Hematopoietic multipotent progenitor cell (in vitro differentiated cells): Measurements from ENCODE around the gene KCNB1. TPM values are rescaled to one million over a fixed set of nuclear protein-coding genes. Genes with fewer than 3 reads are reported as not detected.
"Not testable (repeated sequence)": the region's sequence is repeated elsewhere in the genome, so short reads cannot be mapped to it uniquely, and the experiment has no call there.

ENCODE experiments used
- DNase-seq, 3 donors: peaks; one replicate each; pipeline ENCODE4 v3.0.0-alpha.2; 2011 to 2015; ENCODE audit warnings: low read depth in 2 of 3, low spot score in 2 of 3
- total RNA-seq: library from RNA; depleted of rRNA; stranded (reverse); fragments of >200 nt; gene quantifications from one replicate; pipeline ENCODE4 v1.2.3, GENCODE V29; 2012

Gene KCNB1
- total RNA-seq, 1 donor: under 0.01 TPM

DNA sequence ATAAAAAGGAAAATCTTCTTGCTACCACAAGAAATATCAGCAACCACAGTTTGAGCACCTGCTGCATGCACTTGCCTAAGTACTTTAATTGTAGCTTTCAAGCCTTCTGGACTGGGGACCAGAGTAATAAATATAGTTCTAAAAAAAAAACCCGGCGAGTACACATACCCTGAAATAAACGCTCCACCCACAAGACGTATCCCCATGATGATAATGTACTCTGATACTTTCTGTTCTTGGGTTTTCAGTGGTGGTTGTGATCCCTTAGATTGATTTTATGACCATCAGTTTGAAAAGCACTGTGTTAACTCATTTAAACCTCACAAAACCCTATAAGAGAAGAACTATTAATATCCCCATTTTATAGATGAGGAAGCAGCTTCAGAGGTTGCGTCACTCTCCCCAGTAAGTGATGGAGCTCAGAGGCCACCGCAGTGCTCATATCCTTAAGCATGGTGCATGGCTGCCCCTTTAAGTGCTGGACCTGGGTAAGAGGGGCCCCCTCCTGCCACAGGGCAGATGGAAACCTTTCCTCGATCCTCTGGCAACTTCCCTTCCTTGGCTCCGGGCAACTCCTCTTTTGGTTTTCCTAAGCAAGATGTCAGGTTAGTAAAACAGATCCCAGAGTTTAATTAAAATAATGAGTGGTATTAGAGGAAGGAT is 67.3 kb downstream of the KCNB1 start:
- DNase-seq: no peak

DNA sequence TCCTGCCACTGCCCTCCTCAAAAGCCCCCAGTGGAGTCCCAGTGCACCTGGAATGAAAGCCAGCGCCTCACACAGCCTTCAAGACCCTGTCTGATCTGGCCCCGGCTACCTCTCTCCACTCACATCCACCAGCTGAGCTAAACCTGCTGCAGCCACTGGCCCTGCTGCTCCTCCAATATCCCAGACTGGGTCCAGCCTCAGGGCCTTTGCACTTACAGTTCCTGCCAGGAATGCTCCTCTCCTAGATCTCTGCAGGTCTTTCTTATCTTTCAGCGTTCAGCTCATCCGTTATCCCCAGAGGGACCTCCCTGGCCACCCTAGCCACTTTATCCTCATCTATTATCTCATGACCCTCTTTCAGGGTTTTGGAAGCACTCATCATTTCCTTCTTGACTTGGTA is 68.8 kb downstream of the KCNB1 start:
- DNase-seq: no peak

- DNase-seq: no peak
These were observed 69.5 kb downstream of the KCNB1 start for GRCh38 chr20:49412953-49413352.

GRCh38 chr20:49412254-49412653 is 70.2 kb downstream of the KCNB1 start:
- no peak for DNase-seq

DNA sequence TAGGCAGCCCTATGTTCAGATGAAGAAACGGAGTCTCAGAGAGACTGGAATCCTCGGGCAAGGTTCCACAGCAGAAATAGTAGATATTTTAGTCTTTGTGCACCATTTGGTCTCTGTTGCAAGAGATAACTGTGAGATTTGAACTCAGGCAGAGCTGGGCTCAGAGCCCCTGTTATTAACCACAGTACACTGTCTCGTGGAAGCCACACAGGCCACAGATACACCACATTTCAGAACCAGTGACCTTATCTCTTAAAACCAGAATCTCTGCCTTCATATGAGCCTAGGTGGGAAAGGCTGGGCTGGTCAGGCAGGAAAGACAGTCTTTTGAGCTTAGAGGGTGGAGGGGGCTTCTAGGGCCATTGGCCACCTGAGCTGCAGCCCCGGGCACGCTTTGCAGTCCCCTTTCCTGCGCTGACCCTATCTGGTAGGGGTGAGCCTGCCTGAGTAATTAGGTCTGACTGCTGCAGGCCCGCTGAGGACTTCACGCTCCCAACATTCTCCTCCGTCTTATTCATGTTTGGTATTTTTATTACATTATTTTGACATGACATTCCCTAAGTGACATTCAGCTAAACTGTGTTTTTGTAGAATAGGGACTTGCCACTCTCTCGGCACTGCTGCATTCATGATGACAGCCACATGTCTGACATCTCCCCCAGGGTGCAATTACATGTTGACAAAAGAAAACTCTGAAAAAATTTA is 71.1 kb downstream of the KCNB1 start:
- DNase-seq: peak in 2 of 3 donors; percentile 14 to 24

- not testable (repeated sequence) for DNase-seq
These were observed 72.4 kb downstream of the KCNB1 start for GRCh38 chr20:49409975-49410621.

DNA sequence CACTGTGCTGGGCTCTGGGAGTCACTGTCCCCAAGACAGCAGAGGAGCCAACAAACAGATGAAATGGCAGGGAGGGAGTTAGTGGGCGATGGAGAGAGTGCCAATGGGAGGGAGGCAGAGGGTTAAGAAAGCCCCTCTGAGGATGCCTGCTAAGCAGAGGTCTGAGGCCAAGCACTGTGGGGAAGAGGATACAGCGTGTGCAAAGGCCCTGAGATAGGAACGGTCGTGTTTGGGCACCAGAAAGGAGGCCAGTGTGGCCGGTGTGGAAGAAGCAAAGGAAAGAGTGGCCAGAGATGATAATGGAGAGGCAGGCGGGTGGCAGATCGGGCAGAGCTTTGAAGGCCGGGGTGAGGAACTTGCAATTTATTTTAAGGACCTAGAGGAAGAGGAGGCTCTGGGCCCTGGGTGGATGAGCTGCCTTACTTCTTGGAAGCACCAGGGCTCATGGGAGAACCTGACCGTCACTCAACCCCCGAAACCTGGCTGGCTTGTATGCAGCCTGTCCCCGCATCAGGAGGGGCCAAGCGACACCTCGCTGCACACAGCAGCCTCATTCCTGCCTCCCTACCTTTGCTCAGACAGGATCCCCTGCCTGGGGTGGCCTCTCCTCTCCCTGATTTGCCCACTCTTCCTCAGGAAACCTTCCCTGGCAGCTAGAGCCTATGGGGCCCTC is 73.0 kb downstream of the KCNB1 start:
- DNase-seq: no peak

DNA sequence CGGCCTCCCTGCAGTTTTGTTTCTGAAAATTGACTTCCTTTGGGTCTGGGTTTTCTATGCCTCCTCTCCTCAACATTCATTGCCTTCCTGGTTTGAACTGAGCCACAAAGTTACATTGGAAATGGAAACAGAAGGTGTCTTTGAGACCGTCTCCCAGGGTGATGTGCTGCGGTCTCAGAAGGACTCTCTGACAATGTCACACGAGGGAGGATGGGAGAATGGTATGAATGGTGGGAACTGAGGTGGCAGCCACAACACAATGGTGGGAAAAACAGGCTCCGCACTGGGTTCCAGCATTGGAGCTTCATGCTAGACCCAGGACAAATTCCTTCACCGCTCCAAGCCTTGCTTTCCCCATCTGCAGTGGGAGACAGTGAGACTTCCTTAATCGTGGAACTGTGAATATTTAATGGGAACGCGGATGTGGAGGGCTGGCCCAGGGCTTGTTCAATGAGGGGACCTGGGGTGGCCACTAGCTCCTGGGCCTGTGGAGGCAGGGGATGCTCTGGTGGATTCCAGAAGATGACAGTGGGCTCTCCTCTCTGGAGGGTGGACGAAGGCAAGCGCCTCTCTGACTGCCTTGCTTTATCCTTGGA is 73.9 kb downstream of the KCNB1 start:
- no peak for DNase-seq

DNA sequence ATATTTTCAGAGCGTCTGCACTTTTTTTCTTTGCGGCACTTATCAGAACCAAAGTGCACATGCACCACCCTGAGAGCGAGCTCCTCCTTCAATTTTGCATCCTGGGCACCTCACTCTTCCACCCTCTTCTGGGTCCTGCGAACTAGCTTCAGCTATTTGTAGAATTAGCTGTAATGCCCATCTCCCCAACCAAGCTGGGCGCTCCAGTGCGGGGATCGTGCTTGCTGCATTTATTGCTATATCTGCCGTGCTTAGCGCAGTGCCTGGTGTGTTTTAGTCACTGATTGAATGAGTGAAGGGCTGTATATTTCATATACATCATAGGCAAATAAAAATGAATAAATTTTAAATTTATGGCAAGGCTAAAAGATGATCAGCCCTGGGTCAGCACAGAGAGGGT is 75.8 kb downstream of the KCNB1 start:
- no peak for DNase-seq

DNA sequence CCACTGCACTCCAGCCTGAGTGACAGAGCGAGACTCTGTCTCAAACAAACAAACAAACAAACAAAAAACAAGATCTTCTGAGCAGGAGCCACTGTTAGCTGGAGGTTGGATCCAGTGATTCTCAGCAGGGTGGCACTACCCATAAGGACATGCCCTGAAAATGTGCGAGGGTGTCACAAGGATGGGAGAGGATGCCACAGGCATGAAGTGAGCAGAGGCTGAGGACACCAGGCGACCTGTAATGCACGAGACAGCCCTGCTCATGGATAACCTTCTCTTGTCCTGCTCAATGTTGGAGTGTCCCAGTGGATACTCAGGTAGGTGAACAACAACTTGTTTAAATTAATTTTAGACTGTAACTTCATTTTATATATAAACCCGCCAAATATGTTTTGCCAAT is 76.8 kb downstream of the KCNB1 start:
- DNase-seq: no peak

DNA sequence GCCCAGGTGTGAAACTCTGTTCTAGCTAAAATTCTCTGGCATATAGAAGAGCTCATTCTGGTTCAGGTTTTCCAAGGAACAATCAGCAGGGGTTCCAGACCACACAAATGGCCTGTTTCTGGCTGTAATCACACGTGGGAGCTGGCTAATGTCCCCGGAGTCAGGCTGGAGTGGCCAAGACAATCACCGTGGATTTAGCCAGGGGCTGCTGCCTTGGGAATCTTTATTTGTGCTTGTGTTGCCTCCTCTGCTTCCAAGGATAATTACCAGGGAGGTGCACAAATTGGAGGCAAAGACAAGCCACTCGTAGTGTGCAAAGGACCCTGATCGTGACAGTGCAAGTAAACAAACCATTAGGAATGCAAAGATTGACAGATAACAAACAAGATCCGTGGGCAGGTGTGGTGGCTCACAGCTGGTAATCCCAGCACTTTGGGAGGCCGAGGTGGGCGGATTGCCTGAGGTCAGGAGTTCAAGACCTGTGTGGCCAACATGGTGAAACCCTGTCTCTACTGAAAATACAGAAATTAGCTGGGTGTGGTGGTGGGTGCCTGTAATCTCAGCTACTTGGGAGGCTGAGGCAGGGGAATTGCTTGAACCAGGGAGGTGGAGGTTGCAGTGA is 77.3 kb downstream of the KCNB1 start:
- DNase-seq: no peak

DNA sequence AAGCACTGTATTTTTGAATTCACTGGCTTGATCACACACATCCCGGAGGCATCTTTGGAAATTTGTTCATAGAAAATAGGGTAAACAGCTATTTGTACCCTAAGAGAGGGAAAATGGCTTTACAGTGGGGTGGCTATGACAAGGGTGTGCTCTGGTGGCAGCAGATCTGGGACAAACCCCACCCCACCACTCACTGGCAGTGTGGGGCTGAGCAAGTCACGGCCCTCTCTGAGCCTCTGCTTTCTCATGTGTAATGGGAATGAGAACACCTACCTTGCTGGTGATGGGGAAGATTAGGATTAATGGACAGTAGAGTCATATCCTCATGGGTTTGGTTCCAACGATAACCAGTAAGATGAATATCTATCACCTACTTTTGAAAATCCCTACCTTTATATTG is 78.0 kb downstream of the KCNB1 start:
- no peak for DNase-seq

- no peak for DNase-seq
These were observed 78.6 kb downstream of the KCNB1 start for GRCh38 chr20:49403911-49404310.

DNA sequence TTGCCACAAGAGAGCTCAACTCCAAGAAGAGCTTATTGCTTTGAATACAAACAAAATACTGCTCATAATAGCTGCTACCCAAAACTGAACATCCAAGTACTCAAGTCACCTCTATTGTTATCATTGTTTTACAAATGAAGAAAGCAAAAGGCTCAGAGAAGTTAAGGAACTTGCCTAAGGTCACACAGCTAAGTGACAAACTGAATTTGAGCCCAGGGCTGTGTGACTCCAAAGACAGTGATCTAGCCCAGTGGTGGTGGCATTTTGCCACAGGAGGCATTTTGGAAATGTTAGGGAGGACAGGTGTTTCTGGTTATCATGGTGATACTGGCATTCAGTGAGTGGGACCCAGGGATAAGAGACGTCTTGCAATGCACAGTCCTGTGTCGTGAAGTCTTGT is 79.5 kb downstream of the KCNB1 start:
- DNase-seq: no peak

DNA sequence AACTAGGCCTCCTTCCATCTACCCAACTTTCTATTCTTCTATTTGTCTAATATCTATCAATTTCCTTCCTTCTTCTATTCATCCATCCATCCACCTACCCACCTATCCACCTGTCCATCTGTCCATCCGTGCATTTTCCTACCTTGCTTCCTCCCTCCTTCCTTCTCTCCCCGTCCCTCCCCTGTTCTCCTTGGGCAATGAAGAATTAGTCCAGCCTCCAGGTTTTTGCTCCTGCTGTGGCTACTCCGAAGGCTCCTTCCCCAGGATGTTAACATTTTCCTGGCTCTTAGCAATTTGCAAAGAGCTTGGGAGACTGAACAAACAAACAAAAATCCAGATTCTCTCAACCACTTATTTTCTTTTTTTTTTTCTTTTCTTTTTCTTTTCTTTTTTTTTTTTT is 81.6 kb downstream of the KCNB1 start:
- DNase-seq: no peak

DNA sequence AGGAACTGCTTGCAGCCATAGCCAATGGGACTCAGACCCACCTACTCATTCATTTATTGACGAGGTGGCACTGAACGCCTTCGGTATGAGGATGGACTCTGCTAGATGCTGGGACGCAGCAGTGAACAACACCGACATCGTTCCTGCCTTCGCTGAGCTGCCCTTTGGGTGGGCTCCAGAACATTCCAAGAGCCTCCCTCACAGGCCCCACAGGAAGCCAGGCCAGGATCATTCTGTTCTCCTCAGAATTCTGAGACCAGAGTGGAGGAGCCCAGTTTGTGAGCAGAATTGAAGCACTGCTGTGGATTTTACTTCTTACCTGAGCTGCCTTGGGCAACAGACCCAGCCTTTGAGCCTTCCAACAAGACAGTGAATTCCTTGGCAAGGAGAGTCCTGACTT is 82.1 kb downstream of the KCNB1 start:
- DNase-seq: no peak

- no peak for DNase-seq
These were observed 83.1 kb downstream of the KCNB1 start for GRCh38 chr20:49399329-49399728.

GRCh38 chr20:49398401-49399144 is 83.9 kb downstream of the KCNB1 start:
- no peak for DNase-seq

- DNase-seq: no peak
These were observed 84.9 kb downstream of the KCNB1 start for GRCh38 chr20:49397525-49397924.

GRCh38 chr20:49396230-49396629 is 86.2 kb downstream of the KCNB1 start:
- no peak for DNase-seq
